Loucy (cell line): Measurements from ENCODE around the gene B4GALNT3.
A peak's percentile ranks its signal among the peaks of the same experiment; 100 is the strongest.

Experiments used
- H2AFZ ChIP-seq: fragments of 200-600 bp; sonication (generic); 2 replicates; pipeline ENCODE4 v1.6.0; 2016; ENCODE audit warnings: antibody characterized with exemption, mild to moderate bottlenecking, low read length, moderate library complexity
- H3F3A ChIP-seq: fragments of 200-600 bp; 2 replicates; pipeline ENCODE4 v1.6.0; 2016; ENCODE audit warnings: antibody characterized with exemption, low read depth, mild to moderate bottlenecking
- H3K27me3 ChIP-seq: fragments of 200-600 bp; sonication (generic); 2 replicates; pipeline ENCODE4 v1.6.1; 2014; ENCODE audit warnings: low read length, mild to moderate bottlenecking; ENCODE audit not compliant: insufficient read depth, poor library complexity, severe bottlenecking
- H3K36me3 ChIP-seq: fragments of 200-600 bp; sonication (generic); 2 replicates; pipeline ENCODE4 v1.6.1; 2016; ENCODE audit warnings: low read length; ENCODE audit not compliant: insufficient read depth
- H3K4me1 ChIP-seq: fragments of 200-600 bp; sonication (generic); 2 replicates; pipeline ENCODE4 v1.5.1; 2014; ENCODE audit warnings: low read length, mild to moderate bottlenecking; ENCODE audit not compliant: insufficient read depth, poor library complexity, severe bottlenecking
- H3K4me2 ChIP-seq: fragments of 200-600 bp; sonication (generic); 2 replicates; pipeline ENCODE4 v1.6.0; 2014; ENCODE audit warnings: antibody characterized with exemption, low read length, low read depth, mild to moderate bottlenecking; ENCODE audit not compliant: poor library complexity, severe bottlenecking
- H3K4me3 ChIP-seq: fragments of 200-600 bp; sonication (generic); 2 replicates; pipeline ENCODE4 v1.5.1; 2014; ENCODE audit warnings: low read length, mild to moderate bottlenecking, mixed read lengths; ENCODE audit not compliant: poor library complexity, severe bottlenecking
- H3K79me2 ChIP-seq: fragments of 200-600 bp; sonication (generic); 2 replicates; pipeline ENCODE4 v1.6.1; 2014; ENCODE audit warnings: low read length; ENCODE audit not compliant: insufficient read depth
- H3K9ac ChIP-seq: fragments of 200-600 bp; sonication (generic); 2 replicates; pipeline ENCODE4 v1.6.0; 2014; ENCODE audit warnings: mild to moderate bottlenecking, low read depth, low read length, moderate library complexity; ENCODE audit not compliant: poor library complexity, severe bottlenecking
- H3K9me2 ChIP-seq: fragments of 200-600 bp; sonication (generic); replicated peaks from 2 replicates; pipeline ENCODE4 v1.6.1; 2016; ENCODE audit warnings: low read depth, low read length, mixed read lengths
- H3K9me3 ChIP-seq: fragments of 200-600 bp; sonication (generic); 2 replicates; pipeline ENCODE4 v1.6.1; 2014; ENCODE audit warnings: mild to moderate bottlenecking, antibody characterized with exemption, low read length, low read depth; ENCODE audit not compliant: insufficient read depth
- H4K20me1 ChIP-seq: fragments of 200-600 bp; sonication (generic); 2 replicates; pipeline ENCODE4 v1.6.0; 2014; ENCODE audit warnings: antibody characterized with exemption, low read length, mild to moderate bottlenecking; ENCODE audit not compliant: insufficient read depth, poor library complexity, severe bottlenecking
- EZH2phosphoT487 ChIP-seq: fragments of 200-600 bp; IDR thresholded peaks from 2 replicates; pipeline ENCODE4 v1.6.1; 2018; ENCODE audit warnings: antibody characterized with exemption, mild to moderate bottlenecking, moderate library complexity, borderline replicate concordance
- TF ChIP-seq, protein P1 (sequence below): fragments of 200-600 bp; sonication (generic); conservative IDR thresholded peaks from 2 replicates; pipeline ENCODE4 v1.5.1; 2014; ENCODE audit warnings: mild to moderate bottlenecking, antibody characterized with exemption, low read length

The B4GALNT3 gene

DNA sequence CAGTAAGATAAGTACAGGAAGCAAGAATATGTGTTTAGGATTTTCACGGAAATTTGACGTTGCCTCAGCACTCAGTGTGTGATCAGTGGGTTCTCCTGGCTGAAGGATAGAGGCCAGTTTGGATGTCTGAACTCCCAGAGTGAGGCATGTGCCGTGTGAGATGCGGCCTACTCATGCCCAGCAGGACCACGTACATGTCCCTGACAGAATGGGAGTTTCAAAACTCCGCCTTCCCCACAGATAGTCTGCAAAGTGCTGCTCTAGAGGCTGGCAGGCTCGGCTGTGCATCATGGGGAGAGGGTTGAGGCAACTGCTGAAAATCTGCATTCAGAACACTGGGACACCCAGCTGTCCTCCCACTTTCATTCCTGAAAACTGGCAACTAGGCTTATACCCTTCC is 145.2 kb downstream of the B4GALNT3 start:
- Histone ChIP-seq H3K79me2 (peaks cover 21% of the 10 kb centered on the region; the same call in 1 of the 2 replicates), H3F3A (no peaks in the 10 kb centered on the region; the same call in 1 of the 2 replicates), H3K4me2 (no peak overlapping the region), H3K9ac (peak overlapping the region; percentile 12), H3K9me3 (no peaks in the 10 kb centered on the region), H3K36me3 (no peaks in the 10 kb centered on the region), H3K9me2 (no peaks in the 10 kb centered on the region), H3K4me3 (no peak overlapping the region), H3K27me3 (no peaks in the 10 kb centered on the region), H2AFZ (no peak overlapping the region), H3K4me1 (peaks cover 59% of the 10 kb centered on the region), H4K20me1 (no peaks in the 10 kb centered on the region)
- TF ChIP-seq, protein P1, sequence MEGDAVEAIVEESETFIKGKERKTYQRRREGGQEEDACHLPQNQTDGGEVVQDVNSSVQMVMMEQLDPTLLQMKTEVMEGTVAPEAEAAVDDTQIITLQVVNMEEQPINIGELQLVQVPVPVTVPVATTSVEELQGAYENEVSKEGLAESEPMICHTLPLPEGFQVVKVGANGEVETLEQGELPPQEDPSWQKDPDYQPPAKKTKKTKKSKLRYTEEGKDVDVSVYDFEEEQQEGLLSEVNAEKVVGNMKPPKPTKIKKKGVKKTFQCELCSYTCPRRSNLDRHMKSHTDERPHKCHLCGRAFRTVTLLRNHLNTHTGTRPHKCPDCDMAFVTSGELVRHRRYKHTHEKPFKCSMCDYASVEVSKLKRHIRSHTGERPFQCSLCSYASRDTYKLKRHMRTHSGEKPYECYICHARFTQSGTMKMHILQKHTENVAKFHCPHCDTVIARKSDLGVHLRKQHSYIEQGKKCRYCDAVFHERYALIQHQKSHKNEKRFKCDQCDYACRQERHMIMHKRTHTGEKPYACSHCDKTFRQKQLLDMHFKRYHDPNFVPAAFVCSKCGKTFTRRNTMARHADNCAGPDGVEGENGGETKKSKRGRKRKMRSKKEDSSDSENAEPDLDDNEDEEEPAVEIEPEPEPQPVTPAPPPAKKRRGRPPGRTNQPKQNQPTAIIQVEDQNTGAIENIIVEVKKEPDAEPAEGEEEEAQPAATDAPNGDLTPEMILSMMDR, result no peak
- TF ChIP-seq EZH2phosphoT487, result no peak

DNA sequence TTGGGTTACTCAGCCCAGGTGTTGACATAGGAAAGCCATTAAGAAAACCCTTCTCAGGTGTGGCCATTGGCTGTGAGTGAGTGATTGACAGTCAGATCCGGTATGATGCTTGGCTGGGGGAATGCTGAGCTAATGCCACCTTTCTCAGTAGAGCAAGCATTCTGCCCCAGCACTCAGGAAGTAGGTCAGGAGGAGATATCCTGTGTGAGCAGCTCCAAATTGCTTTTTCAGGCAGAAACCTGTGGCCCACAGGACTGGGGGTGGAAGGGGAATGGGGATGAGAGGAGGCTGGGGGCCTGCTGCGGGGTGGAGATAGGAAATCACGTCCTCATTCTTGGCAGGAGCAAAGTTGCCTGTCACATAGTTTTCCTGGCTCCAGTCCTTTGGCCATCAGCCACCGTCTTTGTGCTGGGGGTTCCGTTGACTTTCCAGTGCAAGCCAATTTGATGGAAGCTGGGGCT is 147.8 kb downstream of the B4GALNT3 start:
- no peaks in the 10 kb centered on the region for H3K36me3 ChIP-seq
- H3K9ac ChIP-seq, result peak overlapping the region; percentile 55
- peaks cover 78% of the 10 kb centered on the region for H3K4me1 ChIP-seq
- H3F3A ChIP-seq, result peaks cover 5% of the 10 kb centered on the region; the same call in 1 of the 2 replicates
- no peaks in the 10 kb centered on the region for H3K27me3 ChIP-seq
- H3K9me3 ChIP-seq, result no peaks in the 10 kb centered on the region
- no peaks in the 10 kb centered on the region for H4K20me1 ChIP-seq
- no peak overlapping the region for H2AFZ ChIP-seq
- no peaks in the 10 kb centered on the region for H3K9me2 ChIP-seq
- peak overlapping the region; percentile 50 for H3K4me3 ChIP-seq
- peaks cover 20% of the 10 kb centered on the region; the same call in 1 of the 2 replicates for H3K79me2 ChIP-seq
- H3K4me2 ChIP-seq, result peak overlapping the region; percentile 62
- TF ChIP-seq EZH2phosphoT487, result no peak
- TF ChIP-seq, protein P1, result no peak

DNA sequence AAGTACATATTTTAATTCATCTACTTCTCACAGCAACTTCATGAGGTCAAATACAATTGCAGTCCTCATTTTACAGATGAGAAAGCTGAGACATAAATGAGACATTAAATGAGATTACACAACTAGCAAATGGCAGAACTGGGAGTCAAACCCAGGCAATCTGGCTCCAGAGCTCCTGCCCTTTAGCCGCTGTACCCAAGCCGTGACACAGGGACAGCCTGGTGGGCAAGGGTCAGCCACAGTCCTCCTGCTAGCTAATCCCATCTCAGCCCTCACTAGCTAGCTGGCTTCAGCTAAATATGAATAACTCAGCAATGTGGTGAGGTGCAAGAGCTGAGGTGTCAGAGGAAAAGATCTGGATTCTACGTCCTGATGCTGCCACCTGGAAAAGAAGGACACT is 148.7 kb downstream of the B4GALNT3 start:
- Histone ChIP-seq H3K4me3 (peak overlapping the region; percentile 3), H3K9ac (peak overlapping the region; percentile 55), H2AFZ (no peak overlapping the region), H3K9me3 (no peaks in the 10 kb centered on the region), H3K4me2 (peak overlapping the region; percentile 62), H3K79me2 (peaks cover 17% of the 10 kb centered on the region; the same call in 1 of the 2 replicates), H3F3A (peaks cover 5% of the 10 kb centered on the region; the same call in 1 of the 2 replicates), H4K20me1 (no peaks in the 10 kb centered on the region), H3K36me3 (no peaks in the 10 kb centered on the region), H3K9me2 (no peaks in the 10 kb centered on the region), H3K4me1 (peaks cover 79% of the 10 kb centered on the region), H3K27me3 (no peaks in the 10 kb centered on the region)
- no peak for TF ChIP-seq EZH2phosphoT487
- TF ChIP-seq, protein P1, result no peak
